ENCODE results near the gene SMARCA4.

SMARCA4 gene

DNA sequence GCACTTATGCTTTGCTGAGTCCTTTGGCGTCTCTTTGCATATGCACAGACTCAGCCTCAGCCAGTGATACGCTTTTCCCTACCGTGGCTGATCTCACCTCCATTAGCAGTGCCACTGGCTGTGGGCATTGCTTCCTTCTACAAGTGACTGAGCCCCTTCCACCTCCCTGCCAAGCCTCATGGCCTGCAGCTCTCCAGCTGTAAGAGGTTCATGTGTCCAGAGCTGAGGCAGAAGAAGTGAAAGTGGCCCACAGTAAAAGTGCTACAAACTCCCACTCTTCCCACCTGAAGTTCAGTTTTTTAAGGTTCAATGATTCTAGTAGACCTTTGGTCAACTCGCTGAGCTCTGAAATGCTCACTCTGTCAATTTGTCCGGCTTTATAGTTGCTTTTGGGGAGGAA, 44.7 kb downstream of the SMARCA4 start:
- H3K4me3 ChIP-seq (ENCODE audit: low read length) = no peak overlapping the region
- DNase-seq (ENCODE audit: low read depth) = no peak
- TF ChIP-seq, protein P1, sequence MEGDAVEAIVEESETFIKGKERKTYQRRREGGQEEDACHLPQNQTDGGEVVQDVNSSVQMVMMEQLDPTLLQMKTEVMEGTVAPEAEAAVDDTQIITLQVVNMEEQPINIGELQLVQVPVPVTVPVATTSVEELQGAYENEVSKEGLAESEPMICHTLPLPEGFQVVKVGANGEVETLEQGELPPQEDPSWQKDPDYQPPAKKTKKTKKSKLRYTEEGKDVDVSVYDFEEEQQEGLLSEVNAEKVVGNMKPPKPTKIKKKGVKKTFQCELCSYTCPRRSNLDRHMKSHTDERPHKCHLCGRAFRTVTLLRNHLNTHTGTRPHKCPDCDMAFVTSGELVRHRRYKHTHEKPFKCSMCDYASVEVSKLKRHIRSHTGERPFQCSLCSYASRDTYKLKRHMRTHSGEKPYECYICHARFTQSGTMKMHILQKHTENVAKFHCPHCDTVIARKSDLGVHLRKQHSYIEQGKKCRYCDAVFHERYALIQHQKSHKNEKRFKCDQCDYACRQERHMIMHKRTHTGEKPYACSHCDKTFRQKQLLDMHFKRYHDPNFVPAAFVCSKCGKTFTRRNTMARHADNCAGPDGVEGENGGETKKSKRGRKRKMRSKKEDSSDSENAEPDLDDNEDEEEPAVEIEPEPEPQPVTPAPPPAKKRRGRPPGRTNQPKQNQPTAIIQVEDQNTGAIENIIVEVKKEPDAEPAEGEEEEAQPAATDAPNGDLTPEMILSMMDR (conservative IDR thresholded peaks at IDR 0.05; ENCODE audit: low read length) = no peak

DNA sequence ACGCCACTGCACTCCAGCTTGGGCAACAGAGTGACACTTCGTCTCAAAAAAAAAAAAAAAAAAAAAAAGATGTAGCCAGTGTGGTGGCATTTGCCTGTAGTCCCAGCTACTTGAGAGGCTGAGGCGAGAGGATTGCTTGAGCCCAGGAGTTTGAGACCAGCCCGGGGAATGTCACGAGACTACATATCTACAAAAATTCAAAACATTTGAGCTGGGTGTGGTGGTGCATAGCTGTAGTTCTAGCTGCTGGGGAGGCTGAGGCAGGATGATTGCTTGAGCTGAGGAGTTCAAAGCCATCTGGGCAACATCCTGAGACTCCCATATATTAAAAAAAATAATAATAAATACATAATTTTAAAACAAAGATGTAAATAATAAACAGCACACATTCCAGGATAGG, 46.6 kb downstream of the SMARCA4 start:
- TF ChIP-seq, protein P1 (conservative IDR thresholded peaks at IDR 0.05; ENCODE audit: low read length) = no peak
- no peak overlapping the region for H3K4me3 ChIP-seq (ENCODE audit: low read length)
- no peak for DNase-seq (ENCODE audit: low read depth)

DNA sequence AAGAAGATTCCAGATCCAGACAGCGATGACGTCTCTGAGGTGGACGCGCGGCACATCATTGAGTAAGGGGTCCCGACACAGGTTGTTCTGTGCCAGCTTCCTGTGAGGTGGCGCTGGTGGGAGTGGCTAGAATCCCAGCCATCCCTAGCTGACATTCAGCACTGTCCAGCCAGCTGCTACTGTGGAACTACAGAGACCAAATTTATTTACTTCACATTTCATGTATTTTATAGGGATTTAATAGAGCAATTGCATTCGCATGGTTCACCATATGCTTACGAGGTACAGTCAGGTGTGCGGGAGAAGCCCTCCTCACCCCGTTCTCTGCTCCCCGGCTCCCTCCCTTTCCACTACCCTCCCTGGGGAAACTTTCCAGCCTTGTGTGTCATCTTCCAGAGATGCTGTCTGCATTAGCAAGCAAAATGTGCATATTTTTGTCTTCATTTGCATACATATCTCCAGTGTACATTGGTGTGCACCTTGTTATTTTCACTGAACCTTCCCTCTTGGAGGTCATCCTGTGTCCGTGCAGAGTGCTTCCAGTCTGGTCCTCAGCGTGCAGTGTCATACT, 47.2 kb downstream of the SMARCA4 start:
- DNase-seq (ENCODE audit: low read depth) = no peak
- no peak overlapping the region for H3K4me3 ChIP-seq (ENCODE audit: low read length)
- TF ChIP-seq, protein P1 (conservative IDR thresholded peaks at IDR 0.05; ENCODE audit: low read length) = no peak

DNA sequence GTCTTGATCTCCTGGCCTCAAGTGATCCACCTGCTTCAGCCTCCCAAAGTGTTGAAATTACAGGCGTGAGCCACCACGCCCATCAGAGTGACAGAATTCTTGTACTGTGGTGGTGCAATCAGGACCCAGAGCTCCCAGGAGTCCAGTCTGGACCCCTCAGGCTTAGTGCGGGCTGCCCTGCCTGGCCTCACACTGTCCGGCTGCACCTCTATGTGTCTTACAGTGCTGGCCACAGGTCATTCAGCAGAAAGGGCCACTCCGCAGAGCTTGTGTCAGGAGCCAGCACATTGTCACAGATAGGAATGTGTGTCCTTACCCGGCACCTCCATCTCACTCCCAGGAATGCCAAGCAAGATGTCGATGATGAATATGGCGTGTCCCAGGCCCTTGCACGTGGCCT, 49.2 kb downstream of the SMARCA4 start:
- H3K4me3 ChIP-seq (ENCODE audit: low read length) = no peak overlapping the region
- DNase-seq (ENCODE audit: low read depth) = no peak
- TF ChIP-seq, protein P1 (conservative IDR thresholded peaks at IDR 0.05; ENCODE audit: low read length) = no peak

DNA sequence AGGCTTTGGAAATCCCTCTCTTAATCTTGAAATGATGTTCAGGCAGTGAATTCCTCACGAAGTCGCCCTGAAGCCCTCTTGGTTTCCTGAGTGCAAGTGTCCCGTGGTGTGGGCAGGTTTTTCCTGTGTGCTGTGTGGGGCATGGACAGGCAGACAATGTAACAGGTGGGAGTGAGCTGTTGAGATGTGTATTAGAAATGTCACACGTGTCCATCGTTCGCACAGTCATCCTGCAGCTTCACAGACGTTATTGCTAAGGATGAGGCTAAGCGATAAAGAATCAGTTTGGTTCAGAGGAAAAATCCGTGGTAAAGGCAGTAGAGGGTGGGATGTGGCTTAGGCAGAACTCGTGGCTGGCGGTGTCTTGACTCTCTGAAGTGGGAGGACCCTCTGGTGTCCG, 51.7 kb downstream of the SMARCA4 start:
- TF ChIP-seq, protein P1 (conservative IDR thresholded peaks at IDR 0.05; ENCODE audit: low read length) = no peak
- no peak overlapping the region for H3K4me3 ChIP-seq (ENCODE audit: low read length)
- DNase-seq (ENCODE audit: low read depth) = no peak

DNA sequence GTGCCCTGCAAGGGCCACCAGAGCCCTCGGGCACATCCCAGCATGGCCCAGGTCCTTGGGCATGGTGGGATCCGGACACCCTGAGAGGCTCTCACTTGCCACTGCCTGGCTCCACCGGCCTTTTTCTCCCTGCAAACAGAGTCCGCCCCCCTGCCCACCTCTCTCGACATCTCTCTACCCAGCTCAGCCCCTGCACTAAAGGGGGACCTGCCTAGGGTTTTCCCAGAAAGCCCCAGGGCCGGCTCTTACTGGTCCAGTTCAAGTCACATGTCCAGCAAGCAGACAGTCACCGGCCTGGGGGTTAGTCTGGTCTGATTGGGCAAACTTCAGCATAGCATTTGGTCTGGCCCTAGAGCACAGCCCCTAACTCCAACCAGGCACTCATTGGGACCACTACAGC, 52.9 kb downstream of the SMARCA4 start:
- no peak for DNase-seq (ENCODE audit: low read depth)
- TF ChIP-seq, protein P1 (conservative IDR thresholded peaks at IDR 0.05; ENCODE audit: low read length) = no peak
- H3K4me3 ChIP-seq (ENCODE audit: low read length) = no peak overlapping the region

DNA sequence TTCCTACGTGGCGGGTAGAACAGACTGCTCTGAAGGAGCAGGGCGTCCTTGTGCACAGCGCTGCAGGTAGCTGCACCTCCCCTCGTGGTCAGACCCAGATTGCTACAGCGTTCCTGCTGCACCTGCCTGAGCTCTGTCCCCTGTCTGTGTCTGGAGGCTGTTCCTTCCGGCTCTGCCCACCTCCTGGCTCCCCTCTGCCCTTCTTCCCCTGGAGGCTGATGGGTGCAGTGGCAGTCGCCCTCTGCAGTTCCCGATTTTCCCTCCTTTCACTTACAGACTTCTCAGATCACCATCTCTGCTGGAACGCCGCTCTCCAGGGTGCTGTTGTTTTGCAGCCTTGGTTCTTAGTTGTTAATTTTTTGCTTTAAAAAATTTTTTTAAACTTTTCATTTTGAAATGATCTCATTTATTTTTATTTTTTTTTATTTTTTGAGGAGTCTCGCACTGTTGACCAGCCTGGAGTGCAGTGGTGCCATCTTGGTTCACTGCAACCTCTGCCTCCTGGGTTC, 53.6 kb downstream of the SMARCA4 start:
- H3K4me3 ChIP-seq (ENCODE audit: low read length) = no peak overlapping the region
- no peak for DNase-seq (ENCODE audit: low read depth)
- TF ChIP-seq, protein P1 (conservative IDR thresholded peaks at IDR 0.05; ENCODE audit: low read length) = no peak

Measured in AG10803 (cell line).